GM12874 (cell line): ENCODE measurements around the gene DIPK1A.

Source experiments
- CTCF ChIP-seq: IDR thresholded peaks from 2 replicates; pipeline ENCODE4 v1.5.1; 2011; ENCODE audit warnings: low read depth, mild to moderate bottlenecking, control low read depth, low read length, moderate library complexity; ENCODE audit not compliant: insufficient read depth

Gene DIPK1A

DNA sequence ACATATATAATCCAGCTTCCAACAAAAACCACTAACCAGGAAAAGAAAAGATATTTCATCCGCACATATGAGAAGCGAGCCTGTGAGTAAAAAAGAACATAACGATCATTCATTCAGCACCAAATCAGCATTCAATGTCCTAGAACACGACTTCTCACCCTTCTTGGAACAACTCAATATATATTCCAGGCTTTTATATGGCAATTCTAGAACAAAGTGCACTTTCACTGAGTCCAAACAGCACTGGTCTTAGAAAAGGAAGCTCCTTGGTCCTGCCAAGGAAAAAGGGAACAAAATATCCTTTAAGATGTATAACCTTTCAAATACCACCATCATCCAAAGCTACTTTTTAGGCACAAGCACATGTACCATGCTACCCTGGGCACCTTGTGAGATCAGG lies 84.9 kb downstream of the DIPK1A start:
- TF ChIP-seq CTCF: no peak

DNA sequence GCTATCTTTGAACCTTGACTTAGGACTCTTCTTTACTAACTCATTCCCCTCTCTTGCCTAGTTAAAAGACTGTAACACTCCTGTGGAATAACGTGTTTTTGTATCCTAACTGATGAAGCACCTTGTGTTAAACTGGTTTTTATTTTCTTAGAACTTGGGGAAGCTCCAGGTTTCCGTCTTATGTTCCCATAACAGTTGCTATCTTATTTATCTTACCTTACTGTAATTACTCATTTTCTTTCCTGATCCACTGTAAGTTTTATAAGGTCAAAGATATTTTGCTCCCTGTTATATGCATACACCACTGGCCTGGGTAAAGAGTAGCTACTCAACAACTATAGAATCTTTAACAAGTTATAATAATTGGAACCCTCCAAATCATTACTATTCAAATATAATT lies 86.3 kb downstream of the DIPK1A start:
- TF ChIP-seq CTCF: no peak

GRCh38 chr1:92872719-92873118 lies 88.5 kb downstream of the DIPK1A start:
- no peak for TF ChIP-seq CTCF

DNA sequence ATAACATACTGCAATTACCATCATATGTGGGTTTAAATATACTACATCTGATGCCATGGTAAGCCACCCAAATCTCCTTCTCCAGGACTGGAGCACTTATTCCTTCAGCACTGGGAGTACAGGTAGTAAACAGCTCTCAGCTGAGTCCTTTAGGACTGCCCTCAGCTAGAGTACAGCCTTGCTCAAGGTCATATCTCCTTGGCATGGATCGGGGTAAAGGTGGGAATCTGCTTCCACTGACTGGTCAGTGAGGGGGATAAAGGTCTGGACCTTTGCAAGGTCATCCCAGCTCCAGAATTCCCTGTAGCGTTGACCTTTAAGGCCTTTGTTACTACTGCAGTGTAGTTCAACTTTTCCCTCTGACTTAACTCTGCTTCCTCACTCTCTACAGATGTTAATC lies 90.7 kb downstream of the DIPK1A start:
- no peak for TF ChIP-seq CTCF

GRCh38 chr1:92864131-92864530 lies 97.1 kb downstream of the DIPK1A start:
- no peak for TF ChIP-seq CTCF

DNA sequence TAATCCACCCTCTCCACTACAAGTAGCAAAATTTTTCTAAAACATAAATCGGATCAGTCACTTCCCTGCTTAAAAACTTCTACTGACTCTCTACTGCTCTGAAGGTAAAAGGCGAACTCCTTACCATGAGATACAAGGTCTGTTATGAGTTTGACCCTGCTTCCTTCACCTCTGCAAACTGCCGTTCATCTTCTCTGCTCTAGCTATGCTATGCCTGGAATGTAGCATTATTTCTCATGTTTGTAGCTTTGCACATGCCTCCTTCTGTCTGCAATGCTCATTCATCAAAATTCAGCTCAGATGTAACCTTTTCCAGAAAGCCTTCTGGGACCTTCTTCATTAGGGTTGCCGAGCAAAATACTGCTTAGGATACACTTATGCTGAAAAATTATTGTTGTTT lies 98.7 kb downstream of the DIPK1A start:
- TF ChIP-seq CTCF: no peak

GRCh38 chr1:92859400-92860039 lies 101.7 kb downstream of the DIPK1A start:
- no peak for TF ChIP-seq CTCF
